Activated CD4-positive, alpha-beta T cell treated with anti-CD3 and anti-CD28 coated beads, Interleukin-2, amount 50 U/mL, for 16 hours (primary cell): ENCODE measurements around the gene PHRF1.

Experiments
- DNase-seq: peaks from one replicate; pipeline ENCODE4 v3.0.0-alpha.2; 2020

PHRF1 gene

GRCh38 chr11:537622-538430, 38.4 kb upstream of the PHRF1 start:
- no peak for DNase-seq

- no peak for DNase-seq
These were observed 37.7 kb upstream of the PHRF1 start for GRCh38 chr11:538431-539051.

- DNase-seq = no peak
These were observed 36.2 kb upstream of the PHRF1 start for GRCh38 chr11:539971-540481.

GRCh38 chr11:540583-541432, 35.5 kb upstream of the PHRF1 start:
- DNase-seq = no peak

GRCh38 chr11:541433-541885, 34.8 kb upstream of the PHRF1 start:
- no peak for DNase-seq

GRCh38 chr11:544817-545166, 31.5 kb upstream of the PHRF1 start:
- DNase-seq = no peak

- no peak for DNase-seq
These were observed 31.1 kb upstream of the PHRF1 start for GRCh38 chr11:545171-545570.

- DNase-seq = no peak
These were observed 27.3 kb upstream of the PHRF1 start for GRCh38 chr11:548700-549603.

GRCh38 chr11:550021-550745, 26.1 kb upstream of the PHRF1 start:
- DNase-seq = no peak

GRCh38 chr11:550746-551085, 25.6 kb upstream of the PHRF1 start:
- no peak for DNase-seq

- DNase-seq = no peak
These were observed 25.1 kb upstream of the PHRF1 start for GRCh38 chr11:551131-551530.

- no peak for DNase-seq
These were observed 24.7 kb upstream of the PHRF1 start for GRCh38 chr11:551596-551995.

- DNase-seq = no peak
These were observed 22.9 kb upstream of the PHRF1 start for GRCh38 chr11:553083-553987.

- no peak for DNase-seq
These were observed 22.3 kb upstream of the PHRF1 start for GRCh38 chr11:553988-554340.

GRCh38 chr11:554428-555226, 21.6 kb upstream of the PHRF1 start:
- peak; percentile 70 for DNase-seq

GRCh38 chr11:555227-555779, 21.0 kb upstream of the PHRF1 start:
- no peak for DNase-seq

- DNase-seq = no peak
These were observed 20.2 kb upstream of the PHRF1 start for GRCh38 chr11:555780-556661.

- DNase-seq = no peak
These were observed 19.5 kb upstream of the PHRF1 start for GRCh38 chr11:556662-557256.
